Stomach (tissue), 9 donors: ENCODE results near the gene CYTH1. TPM values are rescaled to one million over a fixed set of nuclear protein-coding genes. Genes with fewer than 3 reads are reported as not detected.

Experiments used
- DNase-seq, 2 donors: peaks; one replicate each; pipeline versions ENCODE4 v3.0.0 to v3.0.0-alpha.2; 2013 to 2019
- H3K27ac ChIP-seq, 5 donors: fragments of 200-600 bp in 4 of 5; sonication (generic) in 4 of 5; one replicate each; pipeline ENCODE4 v1.5.1; 2013 to 2019; ENCODE audit warnings: mild to moderate bottlenecking in 1 of 5, moderate library complexity in 1 of 5
- H3K27me3 ChIP-seq, 3 donors: fragments of 200-600 bp; sonication (generic); one replicate each; pipeline ENCODE4 v1.5.1; 2017 to 2019; ENCODE audit warnings: mixed run types in 1 of 3
- H3K36me3 ChIP-seq, 4 donors: fragments of 200-600 bp; sonication (generic); 1 replicate in 3 of 4; 2 replicates in 1 of 4; pipeline ENCODE4 v1.5.1; 2016 to 2019
- H3K4me1 ChIP-seq, 4 donors: fragments of 200-600 bp; sonication (generic); one replicate each; pipeline ENCODE4 v1.5.1; 2016 to 2019
- H3K4me3 ChIP-seq, 4 donors: fragments of 200-600 bp; sonication (generic) in 3 of 4; one replicate each; pipeline ENCODE4 v1.5.1; 2016 to 2019; ENCODE audit warnings: mild to moderate bottlenecking in 1 of 4
- H3K9me3 ChIP-seq, 4 donors: fragments of 200-600 bp; sonication (generic); one replicate each; pipeline ENCODE4 v1.5.1; 2016 to 2019
- CTCF ChIP-seq, 7 experiments: fragments of 450-650 bp in 4 of 7; fragments of 200-600 bp in 3 of 7; sonication (generic) in 3 of 7; IDR thresholded peaks; one replicate each; pipeline ENCODE4 v1.5.1; 2016 to 2019; ENCODE audit warnings: antibody characterized with exemption in 7 of 7, control low read depth in 2 of 7, mild to moderate bottlenecking in 1 of 7
- EP300 ChIP-seq: sonication (generic); formaldehyde crosslinking; IDR thresholded peaks from one replicate; pipeline ENCODE4 v1.6.1; 2017; ENCODE audit warnings: antibody characterized with exemption
- POLR2A ChIP-seq, 4 donors: fragments of 450-650 bp; IDR thresholded peaks; one replicate each; pipeline ENCODE4 v1.6.1; 2016; ENCODE audit warnings: antibody characterized with exemption in 4 of 4, control low read depth in 2 of 4, mild to moderate bottlenecking in 1 of 4, moderate library complexity in 1 of 4
- POLR2AphosphoS5 ChIP-seq, 3 donors: sonication (generic); formaldehyde crosslinking; IDR thresholded peaks; one replicate each; pipeline ENCODE4 v1.6.1; 2016; ENCODE audit warnings: antibody characterized with exemption in 3 of 3
- whole genome bisulfite sequencing, 5 donors: extraction: QIAGEN DNeasy Blood & Tissue Kit in 3 of 5; methylation state at CpG; one replicate each; pipeline versions ENCODE4 v1.1.5 to v1.1.7; 2013 to 2018; 5-methylcytosine and 5-hydroxymethylcytosine counted together
- intact Hi-C: fragments of 100-400 bp; cut with DNase I; formaldehyde crosslinking; loops from one replicate; pipeline ENCODE4 v1.15.1; 2023; ENCODE audit warnings: low total_unique reads
- polyA plus RNA-seq, 3 donors: library from polyadenylated mRNA; stranded (reverse); fragments of 200-250 nt; gene quantifications; one replicate each; pipeline ENCODE4 v1.2.3, GENCODE V29; 2013
- total RNA-seq, 5 donors: library from RNA; depleted of rRNA; stranded (reverse); fragments of >200 nt; gene quantifications; one replicate each; pipeline versions ENCODE4 v1.1.0 to v1.2.3, GENCODE V29; 2014 to 2016
- donor health status: healthy with polysubstance abuse.
- donor health status: Bipolar disorder and iron deficiency.
- donor health status: healthy.

CYTH1 gene
- total and polyA plus RNA-seq, 8 donors, result 29.6 to 137 (median 55.9) TPM

GRCh38 chr17:78823282-78824046 lies 41.4 kb upstream of the CYTH1 start:
- Histone ChIP-seq H3K4me3 (no peak overlapping the region), H3K4me1 (peaks cover 0 to 12% (median 0%) of the 10 kb centered on the region in 4 donors), H3K27me3 (no peaks in the 10 kb centered on the region), H3K9me3 (no peaks in the 10 kb centered on the region), H3K27ac (no peak overlapping the region), H3K36me3 (peaks cover 84 to 100% (median 100%) of the 10 kb centered on the region in 4 donors)
- WGBS, 5 donors, result 86 to 94% (median 89%) methylated on average over 11 to 14 of the region's 14 CpGs
- intact Hi-C loops, result no loop called here
- no peak for DNase-seq
- TF ChIP-seq POLR2AphosphoS5 (IDR thresholded peaks at IDR 0.05), result no peak
- TF ChIP-seq EP300, result no peak
- TF ChIP-seq POLR2A (IDR thresholded peaks at IDR 0.05), result no peak
- TF ChIP-seq CTCF (IDR thresholded peaks at IDR 0.05), result no peak

- no peak overlapping the region for H3K27ac ChIP-seq
- 87 to 97% (median 95%) methylated on average over 11 to 14 of the region's 14 CpGs for WGBS, 5 donors
- peaks cover 0 to 12% (median 0%) of the 10 kb centered on the region in 4 donors for H3K4me1 ChIP-seq
- no peaks in the 10 kb centered on the region for H3K9me3 ChIP-seq
- DNase-seq, result no peak
- TF ChIP-seq CTCF (IDR thresholded peaks at IDR 0.05) (no peak), POLR2AphosphoS5 (IDR thresholded peaks at IDR 0.05) (no peak), POLR2A (IDR thresholded peaks at IDR 0.05) (no peak)
- H3K27me3 ChIP-seq, result no peaks in the 10 kb centered on the region
- H3K36me3 ChIP-seq, result peaks cover 84 to 100% (median 100%) of the 10 kb centered on the region in 4 donors
- intact Hi-C loops, result no loop called here
- H3K4me3 ChIP-seq, result no peak overlapping the region
Observed at GRCh38 chr17:78822552-78822951, 40.5 kb upstream of the CYTH1 start.

DNA sequence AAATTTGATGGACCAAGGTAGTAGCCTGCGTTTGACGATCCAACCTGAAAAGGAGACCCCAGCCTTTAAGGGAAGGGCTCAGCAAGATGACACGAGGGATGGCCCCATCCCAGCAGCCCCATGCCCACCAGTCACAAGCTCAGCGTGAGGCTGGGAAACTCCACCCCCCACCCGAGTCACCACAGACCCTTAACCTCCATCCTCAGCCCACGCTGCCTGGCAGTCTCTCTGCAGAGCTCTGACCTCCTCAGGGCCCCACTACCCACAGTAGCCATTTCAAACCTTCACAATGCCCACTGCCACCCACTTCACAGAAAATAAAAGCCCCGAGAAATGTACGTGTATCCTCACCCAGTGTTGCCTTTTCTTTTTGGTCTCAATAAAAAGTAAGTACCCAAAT lies 39.9 kb upstream of the CYTH1 start:
- intact Hi-C loops, result no loop called here
- TF ChIP-seq POLR2A (IDR thresholded peaks at IDR 0.05), result no peak
- no peak for TF ChIP-seq CTCF (IDR thresholded peaks at IDR 0.05)
- TF ChIP-seq EP300, result no peak
- TF ChIP-seq POLR2AphosphoS5 (IDR thresholded peaks at IDR 0.05), result no peak
- H3K4me1 ChIP-seq, result peaks cover 0 to 12% (median 0%) of the 10 kb centered on the region in 4 donors
- no peak overlapping the region for H3K4me3 ChIP-seq
- H3K27me3 ChIP-seq, result no peaks in the 10 kb centered on the region
- no peaks in the 10 kb centered on the region for H3K9me3 ChIP-seq
- DNase-seq, result no peak
- H3K36me3 ChIP-seq, result peaks cover 85 to 100% (median 100%) of the 10 kb centered on the region in 4 donors
- no peak overlapping the region for H3K27ac ChIP-seq
- WGBS, 5 donors, result 92 to 97% (median 93%) methylated on average over 8 of the region's 8 CpGs

- WGBS, 5 donors, result 86 to 97% (median 93%) methylated on average over 13 of the region's 13 CpGs
- H3K27ac ChIP-seq, result no peak overlapping the region
Observed at GRCh38 chr17:78820841-78821240, 38.8 kb upstream of the CYTH1 start.

More at GRCh38 chr17:78820841-78821240, 38.8 kb upstream of the CYTH1 start:
- no peaks in the 10 kb centered on the region for H3K27me3 ChIP-seq
- H3K4me1 ChIP-seq, result peaks cover 0 to 5% (median 0%) of the 10 kb centered on the region in 4 donors
- TF ChIP-seq POLR2AphosphoS5 (IDR thresholded peaks at IDR 0.05) (no peak), CTCF (IDR thresholded peaks at IDR 0.05) (no peak), POLR2A (IDR thresholded peaks at IDR 0.05) (no peak), EP300 (no peak)
- no peak for DNase-seq
- H3K9me3 ChIP-seq, result no peaks in the 10 kb centered on the region
- no peak overlapping the region for H3K4me3 ChIP-seq
- intact Hi-C loops, result no loop called here
- H3K36me3 ChIP-seq, result peaks cover 86 to 100% (median 100%) of the 10 kb centered on the region in 4 donors
